A673 (cell line): ENCODE results near the gene DCHS1.

Experiments used
- EZH2 ChIP-seq: fragments of 200-600 bp; sonication (generic); IDR thresholded peaks from 2 replicates; pipeline ENCODE4 v1.6.1; 2017; ENCODE audit warnings: borderline replicate concordance, low read depth, mild to moderate bottlenecking, mixed read lengths, antibody characterized with exemption, low read length; ENCODE audit not compliant: poor library complexity, severe bottlenecking
- TF ChIP-seq, protein P1 (sequence below): fragments of 300-800, 200-600 bp; sonication (generic); conservative IDR thresholded peaks from 2 replicates; pipeline ENCODE4 v1.5.1; 2017; ENCODE audit warnings: low read depth, mild to moderate bottlenecking, antibody characterized with exemption, low read length, moderate library complexity, mixed read lengths

- TF ChIP-seq, protein P1, sequence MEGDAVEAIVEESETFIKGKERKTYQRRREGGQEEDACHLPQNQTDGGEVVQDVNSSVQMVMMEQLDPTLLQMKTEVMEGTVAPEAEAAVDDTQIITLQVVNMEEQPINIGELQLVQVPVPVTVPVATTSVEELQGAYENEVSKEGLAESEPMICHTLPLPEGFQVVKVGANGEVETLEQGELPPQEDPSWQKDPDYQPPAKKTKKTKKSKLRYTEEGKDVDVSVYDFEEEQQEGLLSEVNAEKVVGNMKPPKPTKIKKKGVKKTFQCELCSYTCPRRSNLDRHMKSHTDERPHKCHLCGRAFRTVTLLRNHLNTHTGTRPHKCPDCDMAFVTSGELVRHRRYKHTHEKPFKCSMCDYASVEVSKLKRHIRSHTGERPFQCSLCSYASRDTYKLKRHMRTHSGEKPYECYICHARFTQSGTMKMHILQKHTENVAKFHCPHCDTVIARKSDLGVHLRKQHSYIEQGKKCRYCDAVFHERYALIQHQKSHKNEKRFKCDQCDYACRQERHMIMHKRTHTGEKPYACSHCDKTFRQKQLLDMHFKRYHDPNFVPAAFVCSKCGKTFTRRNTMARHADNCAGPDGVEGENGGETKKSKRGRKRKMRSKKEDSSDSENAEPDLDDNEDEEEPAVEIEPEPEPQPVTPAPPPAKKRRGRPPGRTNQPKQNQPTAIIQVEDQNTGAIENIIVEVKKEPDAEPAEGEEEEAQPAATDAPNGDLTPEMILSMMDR: no peak
- no peak for TF ChIP-seq EZH2
Measured at GRCh38 chr11:6681949-6682348, 26.3 kb upstream of the DCHS1 start.
